ENCODE data around the gene PREX1. TPM values are rescaled to one million over a fixed set of nuclear protein-coding genes. Genes with fewer than 3 reads are reported as not detected.
A peak's percentile ranks its signal among the peaks of the same experiment; 100 is the strongest.

The PREX1 gene
- total and polyA plus RNA-seq, 10 donors = 36.7 to 279 (median 157) TPM

DNA sequence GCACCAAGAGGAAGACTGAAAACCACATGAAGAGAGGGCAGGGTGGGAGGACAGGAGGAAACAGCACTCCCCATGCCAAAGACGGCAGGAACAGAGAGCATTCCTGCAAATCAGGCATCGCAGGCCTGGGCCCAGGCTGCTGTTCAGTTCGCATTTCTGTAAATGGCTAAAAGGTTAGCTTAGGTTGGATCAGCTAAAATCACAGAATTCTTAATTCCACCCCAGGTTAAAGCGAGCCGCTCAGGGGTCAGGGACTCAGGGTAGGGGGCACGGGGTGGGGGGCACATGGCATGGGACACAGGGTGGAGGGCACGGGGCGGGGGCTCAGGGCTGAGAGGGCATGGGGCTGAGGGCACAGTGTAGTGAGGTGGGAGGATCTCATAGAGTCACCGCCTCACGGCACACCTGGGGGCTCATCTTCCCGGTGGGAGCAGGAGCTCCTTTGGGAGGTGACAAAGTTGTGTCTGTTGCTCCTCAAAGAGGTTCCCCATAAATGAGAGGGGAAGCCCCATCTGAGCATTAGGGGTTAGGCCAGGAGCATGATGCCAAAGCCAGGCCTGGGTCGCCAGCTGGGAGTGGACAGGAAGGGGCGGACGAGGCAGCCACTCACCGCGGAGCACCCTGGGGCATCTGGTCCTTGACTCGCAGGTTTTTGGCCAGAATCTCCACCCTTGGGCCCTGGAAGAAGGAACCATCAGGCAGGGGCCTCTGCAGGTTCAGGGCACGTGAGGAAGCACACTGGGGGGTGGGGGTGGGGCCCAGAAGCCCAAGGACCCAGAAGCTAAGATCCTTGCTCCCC, 200.7 kb downstream of the PREX1 start:
- intact Hi-C loops (cut with DNase I; ENCODE audit: low total_unique reads) = no loop called here
- WGBS, 5 donors = 64 to 81% (median 70%) methylated on average over 9 to 18 of the region's 18 CpGs
- peaks cover 0 to 100% (median 86%) of the 10 kb centered on the region in 6 donors for H3K36me3 ChIP-seq
- peaks cover 0 to 16% (median 0%) of the 10 kb centered on the region in 6 donors for H3K4me1 ChIP-seq
- DNase-seq = peak; percentile 64
- no peaks in the 10 kb centered on the region for H3K9me3 ChIP-seq
- no peak overlapping the region for H3K27ac ChIP-seq
- TF ChIP-seq POLR2AphosphoS5 (IDR thresholded peaks at IDR 0.05) = no peak
- TF ChIP-seq, protein P1, sequence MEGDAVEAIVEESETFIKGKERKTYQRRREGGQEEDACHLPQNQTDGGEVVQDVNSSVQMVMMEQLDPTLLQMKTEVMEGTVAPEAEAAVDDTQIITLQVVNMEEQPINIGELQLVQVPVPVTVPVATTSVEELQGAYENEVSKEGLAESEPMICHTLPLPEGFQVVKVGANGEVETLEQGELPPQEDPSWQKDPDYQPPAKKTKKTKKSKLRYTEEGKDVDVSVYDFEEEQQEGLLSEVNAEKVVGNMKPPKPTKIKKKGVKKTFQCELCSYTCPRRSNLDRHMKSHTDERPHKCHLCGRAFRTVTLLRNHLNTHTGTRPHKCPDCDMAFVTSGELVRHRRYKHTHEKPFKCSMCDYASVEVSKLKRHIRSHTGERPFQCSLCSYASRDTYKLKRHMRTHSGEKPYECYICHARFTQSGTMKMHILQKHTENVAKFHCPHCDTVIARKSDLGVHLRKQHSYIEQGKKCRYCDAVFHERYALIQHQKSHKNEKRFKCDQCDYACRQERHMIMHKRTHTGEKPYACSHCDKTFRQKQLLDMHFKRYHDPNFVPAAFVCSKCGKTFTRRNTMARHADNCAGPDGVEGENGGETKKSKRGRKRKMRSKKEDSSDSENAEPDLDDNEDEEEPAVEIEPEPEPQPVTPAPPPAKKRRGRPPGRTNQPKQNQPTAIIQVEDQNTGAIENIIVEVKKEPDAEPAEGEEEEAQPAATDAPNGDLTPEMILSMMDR (IDR thresholded peaks at IDR 0.05 in 8 of 11, conservative IDR thresholded peaks at IDR 0.05 in 3 of 11) = no peak
- H3K4me3 ChIP-seq = no peak overlapping the region
- H3K27me3 ChIP-seq (replicated peaks in 1 of 7) = no peaks in the 10 kb centered on the region

DNA sequence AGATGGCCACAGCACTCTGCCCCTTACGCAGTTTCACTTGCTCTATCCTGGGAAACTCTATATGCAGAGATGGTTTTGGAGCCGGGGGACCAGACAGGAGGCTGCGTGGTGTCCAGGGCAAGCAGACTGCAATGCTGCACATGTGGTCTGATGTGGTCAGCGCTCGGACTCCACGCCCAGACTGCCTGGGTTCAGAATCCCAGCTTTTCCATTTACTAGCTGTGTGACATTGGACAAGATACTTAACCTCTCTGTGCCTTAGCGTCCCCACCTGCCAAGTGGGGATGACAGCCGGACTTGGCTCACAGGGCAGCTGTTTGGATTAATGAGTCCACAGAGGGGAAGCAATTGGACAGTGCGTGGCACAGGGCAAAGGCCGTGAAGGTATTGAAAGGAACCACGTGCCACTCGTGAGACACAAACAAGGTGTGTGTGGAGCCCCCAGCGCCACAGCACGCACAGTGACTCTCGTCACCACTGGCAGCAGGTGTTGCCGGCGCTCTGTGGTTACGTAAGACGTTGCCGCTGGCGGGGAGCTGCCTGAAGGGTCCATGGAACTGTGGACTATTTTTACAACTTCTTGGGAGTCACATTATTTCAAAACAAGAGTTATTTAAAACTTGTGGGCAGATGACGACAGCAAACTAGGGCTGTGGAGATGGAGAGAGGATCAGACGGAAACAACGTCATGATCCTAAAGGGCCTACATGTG, 201.4 kb downstream of the PREX1 start:
- Histone ChIP-seq H3K27ac (no peak overlapping the region), H3K27me3 (replicated peaks in 1 of 7) (no peaks in the 10 kb centered on the region), H3K4me1 (peaks cover 0 to 22% (median 6%) of the 10 kb centered on the region in 6 donors), H3K36me3 (peaks cover 0 to 100% (median 78%) of the 10 kb centered on the region in 6 donors), H3K9me3 (no peaks in the 10 kb centered on the region), H3K4me3 (no peak overlapping the region)
- TF ChIP-seq POLR2A (IDR thresholded peaks at IDR 0.05) = no peak
- TF ChIP-seq POLR2AphosphoS5 (IDR thresholded peaks at IDR 0.05) = peak in 1 of 3 donors; percentile 67
- peak; percentile 69 for DNase-seq
- 56 to 77% (median 66%) methylated on average over 21 to 24 of the region's 24 CpGs for WGBS, 5 donors
- intact Hi-C loops (cut with DNase I; ENCODE audit: low total_unique reads) = no loop called here

GRCh38 chr20:48625136-48625900, 202.5 kb downstream of the PREX1 start:
- peaks cover 0 to 90% (median 68%) of the 10 kb centered on the region in 6 donors for H3K36me3 ChIP-seq
- intact Hi-C loops (cut with DNase I; ENCODE audit: low total_unique reads) = no loop called here

GRCh38 chr20:48624315-48625020, 203.3 kb downstream of the PREX1 start:
- DNase-seq = peak; percentile 72
- TF ChIP-seq, protein P1 (IDR thresholded peaks at IDR 0.05 in 8 of 11, conservative IDR thresholded peaks at IDR 0.05 in 3 of 11) = no peak
- peak in 2 of 3 donors; percentile 18 to 75 for TF ChIP-seq POLR2AphosphoS5 (IDR thresholded peaks at IDR 0.05)
- H3K4me3 ChIP-seq = no peak overlapping the region
- intact Hi-C loops (cut with DNase I; ENCODE audit: low total_unique reads) = loop anchor here (5.0 kb wide), 3 partner anchors 837 to 962 kb away; partner anchors contain the start of gene SULF2
- 74 to 89% (median 80%) methylated on average over 20 to 23 of the region's 23 CpGs for WGBS, 5 donors
- H3K27ac ChIP-seq = no peak overlapping the region
- peaks cover 0 to 81% (median 59%) of the 10 kb centered on the region in 6 donors for H3K36me3 ChIP-seq
- H3K9me3 ChIP-seq = no peaks in the 10 kb centered on the region
- peaks cover 7 to 35% (median 19%) of the 10 kb centered on the region in 6 donors for H3K4me1 ChIP-seq
- H3K27me3 ChIP-seq (replicated peaks in 1 of 7) = no peaks in the 10 kb centered on the region

More at GRCh38 chr20:48625136-48625900, 202.5 kb downstream of the PREX1 start:
- H3K4me3 ChIP-seq = no peak overlapping the region
- peaks cover 7 to 33% (median 17%) of the 10 kb centered on the region in 6 donors for H3K4me1 ChIP-seq
- no peak overlapping the region for H3K27ac ChIP-seq
- no peaks in the 10 kb centered on the region for H3K27me3 ChIP-seq (replicated peaks in 1 of 7)
- no peaks in the 10 kb centered on the region for H3K9me3 ChIP-seq
- 93 to 97% (median 95%) methylated on average over 28 to 29 of the region's 29 CpGs for WGBS, 5 donors
- TF ChIP-seq POLR2AphosphoS5 (IDR thresholded peaks at IDR 0.05) (peak; percentile 6 to 73 (median 8)), POLR2A (IDR thresholded peaks at IDR 0.05) (no peak)
- DNase-seq = peak; percentile 72

Data from spleen (tissue), 11 donors.